ENCODE results near the gene ZNF891.

The ZNF891 gene

GRCh38 chr12:133058203-133059113, 71.6 kb downstream of the ZNF891 start:
- no peak for DNase-seq

- DNase-seq: no peak
Measured at GRCh38 chr12:133057446-133057845, 72.6 kb downstream of the ZNF891 start.
